HG03342 (cell line): ENCODE results near the gene SMAD5.

Source experiments
- ATAC-seq: cut with Tn5 transposase; IDR thresholded peaks from one replicate; pipeline ENCODE4 v1.9.1; 2021; ENCODE audit warnings: mild to moderate bottlenecking, moderate library complexity; ENCODE audit not compliant: unreplicated experiment

The SMAD5 gene

DNA sequence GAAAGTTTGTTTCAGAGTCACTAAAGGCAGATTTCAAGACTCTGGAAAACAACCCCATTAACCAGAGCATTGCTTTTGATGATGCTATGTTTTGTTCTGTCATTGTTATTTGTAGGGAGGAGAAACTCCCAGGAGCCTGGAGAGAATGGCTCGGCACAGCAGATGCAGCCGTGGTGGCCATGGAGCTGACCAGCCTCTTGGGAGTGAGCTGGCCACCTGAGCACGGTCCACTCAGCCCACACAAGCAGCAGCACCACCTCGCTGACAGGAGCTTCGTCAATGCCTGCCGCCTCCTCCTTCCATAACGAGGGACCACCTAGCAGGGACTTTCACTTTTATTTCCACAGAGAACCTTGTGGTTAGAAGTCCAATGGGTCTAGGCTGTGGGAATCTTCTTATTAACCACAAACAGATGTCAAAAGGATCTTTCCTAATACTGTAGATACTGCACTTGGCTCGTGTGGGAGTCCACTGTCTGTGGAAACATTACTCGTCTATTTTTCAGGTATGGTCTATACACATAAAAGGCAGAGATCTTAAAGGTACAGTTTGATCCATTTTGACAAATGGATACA, 81.4 kb downstream of the SMAD5 start:
- no peak for ATAC-seq

DNA sequence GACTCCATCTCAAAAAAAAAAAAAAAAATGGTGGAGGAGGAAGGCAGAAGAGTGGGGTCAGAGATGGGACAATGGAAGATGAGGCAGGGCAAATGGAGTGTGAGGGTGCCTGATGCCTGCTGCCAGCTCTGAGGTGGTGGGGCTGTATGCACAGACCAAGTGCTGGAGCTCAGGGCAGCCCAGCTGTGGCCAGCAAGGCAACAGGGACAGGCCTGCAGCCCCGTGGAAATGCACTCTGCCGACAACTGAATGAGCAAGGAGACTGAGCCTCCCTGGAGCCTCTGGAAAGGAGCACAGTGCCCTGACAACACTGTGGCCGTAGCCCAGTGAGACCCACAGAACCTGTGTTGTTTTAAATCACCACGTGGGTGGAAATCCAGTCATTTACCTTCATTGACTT, 83.2 kb downstream of the SMAD5 start:
- no peak for ATAC-seq

DNA sequence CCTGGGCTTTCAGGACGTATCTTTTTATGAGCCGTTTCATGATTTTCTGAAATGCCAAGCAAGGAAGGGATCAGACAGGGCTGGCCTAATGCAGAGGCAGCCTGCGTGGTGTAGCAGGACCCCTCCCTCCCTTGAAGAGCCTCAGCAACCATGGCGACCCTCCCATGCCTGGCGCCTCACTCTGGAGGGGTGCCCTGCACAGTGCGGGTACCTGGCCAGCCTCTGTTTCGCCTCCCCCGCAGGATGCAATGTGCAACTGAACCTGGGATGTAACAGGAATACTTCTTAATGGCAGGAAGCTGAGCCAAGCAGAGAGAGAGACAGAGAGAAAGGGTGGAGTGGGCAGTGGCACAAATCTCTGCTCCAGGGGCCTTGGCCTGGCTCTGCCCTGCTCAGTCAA, 83.6 kb downstream of the SMAD5 start:
- ATAC-seq = no peak

DNA sequence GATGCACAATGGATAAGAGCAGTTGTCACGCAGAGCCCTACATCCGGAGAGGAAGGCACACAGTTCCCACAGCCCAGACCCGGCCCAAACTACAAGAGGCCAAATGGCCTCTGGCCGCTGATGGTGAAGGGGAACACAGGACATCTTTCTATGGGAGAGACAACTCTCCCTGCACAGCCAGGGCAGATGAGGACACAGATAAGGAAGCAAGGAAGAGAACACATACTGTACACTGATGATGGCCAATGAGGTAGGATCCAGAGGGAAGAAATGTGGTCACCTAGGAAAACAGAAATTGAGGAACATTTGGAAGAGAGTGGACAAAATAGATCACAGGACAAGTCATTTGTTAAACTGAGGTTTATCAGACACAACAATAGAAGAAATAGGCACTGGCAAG, 88.7 kb downstream of the SMAD5 start:
- ATAC-seq = no peak

DNA sequence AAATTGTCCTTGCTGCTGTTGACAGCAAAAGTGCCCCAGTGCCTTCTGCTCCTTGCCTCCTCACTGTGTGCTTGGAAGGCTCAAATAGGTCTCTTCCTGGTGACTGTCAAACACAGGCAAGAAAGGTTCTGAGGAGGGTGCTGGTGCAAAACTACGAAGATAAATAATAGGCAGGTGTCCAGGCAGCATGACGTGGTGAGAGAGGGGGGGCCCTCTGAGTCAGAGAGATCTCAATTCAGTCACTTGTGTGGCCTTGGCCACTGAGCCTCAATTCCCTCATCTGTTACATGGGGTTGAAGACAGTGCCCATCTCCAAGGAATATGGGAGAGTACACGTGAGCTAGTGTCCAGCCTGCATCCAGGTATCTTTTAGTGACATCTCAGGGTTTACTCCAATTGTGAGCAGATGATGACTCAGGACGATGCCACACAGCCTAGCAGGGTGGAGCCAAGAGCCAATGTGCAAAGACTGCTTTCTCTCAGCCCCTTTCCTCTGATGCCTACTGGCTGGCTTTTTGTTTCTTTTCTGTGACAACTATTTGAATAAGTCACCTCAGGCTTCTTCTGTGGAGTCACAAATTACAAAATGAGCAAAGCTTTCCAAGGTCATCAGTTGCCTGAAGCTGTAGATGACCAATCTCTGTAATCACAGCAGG, 90.1 kb downstream of the SMAD5 start:
- ATAC-seq = no peak

DNA sequence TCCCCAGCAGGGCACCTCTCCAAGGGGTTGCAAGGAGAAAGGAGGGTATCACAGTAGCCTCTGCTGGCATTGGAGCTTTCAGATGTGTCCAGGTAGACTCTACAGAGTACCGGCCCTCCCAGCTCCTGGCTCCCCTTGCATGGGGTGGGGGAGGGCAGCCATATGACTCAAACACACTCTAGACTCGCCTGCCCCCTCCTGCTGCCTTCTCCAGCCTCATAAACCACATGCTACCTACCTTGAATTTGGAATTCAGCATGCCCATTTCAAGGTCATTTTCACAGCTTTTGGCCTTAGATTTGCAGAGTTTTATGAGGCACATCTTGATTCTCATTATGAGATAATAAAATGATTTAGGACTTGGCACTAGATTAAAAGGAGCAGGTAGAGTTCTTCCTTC, 93.2 kb downstream of the SMAD5 start:
- no peak for ATAC-seq

DNA sequence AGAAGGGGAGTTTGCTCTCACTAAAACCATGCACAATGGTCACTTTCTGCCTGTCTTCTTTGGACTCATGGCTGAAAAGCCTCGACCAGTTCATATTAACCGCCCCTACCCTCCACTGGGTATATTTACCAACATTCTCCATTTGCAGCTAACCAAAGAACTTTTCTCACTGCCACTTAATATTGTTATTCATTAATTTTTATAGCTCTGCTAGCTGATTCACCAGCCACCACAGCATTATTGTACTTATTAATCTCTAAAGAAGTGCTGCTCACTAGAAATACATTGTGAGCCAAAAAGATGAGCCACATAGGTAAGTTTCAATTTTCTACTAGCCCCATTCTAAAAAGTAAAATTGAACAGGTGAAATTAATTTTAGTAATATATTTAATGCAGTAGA, 93.8 kb downstream of the SMAD5 start:
- no peak for ATAC-seq

DNA sequence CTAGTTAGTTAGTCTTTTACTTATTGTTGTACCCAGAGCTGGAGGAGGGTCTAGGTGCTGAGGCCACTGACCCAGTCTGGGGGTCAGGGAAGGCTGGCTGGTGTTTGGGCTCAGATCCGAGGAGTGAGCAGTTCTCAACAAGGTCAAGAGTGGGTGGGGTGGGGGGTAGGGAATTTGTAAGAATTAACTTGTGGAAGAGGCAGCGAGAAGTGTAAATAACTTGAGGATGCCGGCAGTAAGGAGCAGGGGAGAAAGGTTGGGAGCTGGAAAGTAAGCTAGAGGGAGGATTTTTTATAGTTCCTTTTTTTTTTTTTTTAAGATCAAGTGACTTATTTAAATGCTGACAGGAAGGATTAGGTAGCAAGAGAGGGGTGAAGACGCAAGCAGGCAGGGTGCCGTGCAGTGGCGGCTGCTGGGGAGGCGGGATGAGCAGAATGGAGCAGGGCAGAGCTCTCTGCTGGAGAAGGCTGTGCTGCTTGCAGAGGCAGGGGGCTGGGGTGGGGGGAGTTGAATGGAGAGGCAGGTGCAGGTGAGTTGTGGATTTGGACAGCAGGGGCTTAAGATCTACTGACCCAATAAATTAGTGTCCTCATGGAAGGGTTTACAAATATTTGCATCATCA, 95.6 kb downstream of the SMAD5 start:
- no peak for ATAC-seq

DNA sequence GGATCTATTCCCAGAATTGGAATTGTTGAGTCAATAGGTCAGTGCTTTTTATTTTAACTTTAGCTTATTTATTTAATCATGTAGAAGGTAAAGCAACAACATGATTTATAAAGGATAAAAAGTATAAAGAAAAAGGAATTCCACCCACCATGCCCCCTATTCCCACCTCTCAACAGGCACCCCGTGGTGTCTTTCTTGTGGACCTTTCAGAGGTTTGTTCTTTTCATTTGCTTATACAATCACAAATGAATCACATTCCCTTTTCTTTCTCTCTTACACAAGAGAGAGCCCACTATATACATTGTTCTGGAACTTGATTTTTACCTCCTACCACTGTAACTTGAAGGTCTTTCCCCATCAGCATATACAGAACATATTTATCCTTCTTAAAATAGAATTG, 97.5 kb downstream of the SMAD5 start:
- ATAC-seq = no peak

DNA sequence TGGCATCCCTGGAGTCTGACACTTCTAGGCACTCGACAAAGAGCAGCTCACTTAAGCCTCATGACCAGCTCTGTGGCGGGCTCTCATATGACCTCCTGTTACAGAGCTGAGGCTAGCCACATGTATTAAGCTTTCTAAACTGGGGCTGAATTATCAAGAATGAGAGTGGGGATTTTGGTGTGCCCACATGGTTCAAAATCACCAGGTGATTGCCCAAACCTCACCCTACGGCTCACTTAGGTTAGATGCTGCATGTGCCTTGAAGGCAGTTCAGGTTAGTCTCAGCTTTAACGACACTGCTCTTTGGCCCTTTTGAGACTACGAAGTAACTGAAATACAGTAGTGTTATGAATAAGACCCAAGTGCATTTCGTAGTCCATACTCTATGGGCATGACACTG, 99.7 kb downstream of the SMAD5 start:
- no peak for ATAC-seq
